Measurements from ENCODE around the gene ATF4. TPM values are rescaled to one million over a fixed set of nuclear protein-coding genes. Genes with fewer than 3 reads are reported as not detected.

ATF4 gene
- total RNA-seq, 1 donor from 2014 or later: 363 TPM

- no peak for TF ChIP-seq CTCF (IDR thresholded peaks at IDR 0.05)
- H3K4me1 Mint-ChIP-seq: peaks cover 24% of the 10 kb centered on the region
- H3K9me3 Mint-ChIP-seq: no peaks in the 10 kb centered on the region
- intact Hi-C loops (cut with micrococcal nuclease): no loop called here
- ChIA-PET CTCF (interaction anchor here (1.2 to 4.0 kb wide), 5 partner anchors 19 to 179 kb away, joined by 3 to 33 read pairs (median 3); no protein-coding TSS in a partner anchor), POLR2A (interaction anchor here (0.7 to 1.3 kb wide), 5 partner anchors 8 to 548 kb away, joined by 3 to 5 read pairs (median 3); no protein-coding TSS in a partner anchor)
- ATAC-seq (ENCODE audit: low read depth) (no peak), DNase-seq (no peak)
- no peak overlapping the region for H3K4me3 Mint-ChIP-seq
- H3K27ac Mint-ChIP-seq: no peak overlapping the region
- no peaks in the 10 kb centered on the region for H3K27me3 Mint-ChIP-seq
- peaks cover 2% of the 10 kb centered on the region for H3K36me3 Mint-ChIP-seq (ENCODE audit: low read depth)
Measured at GRCh38 chr22:39497429-39497828, 22.9 kb upstream of the ATF4 start.

GRCh38 chr22:39498368-39498767, 22.0 kb upstream of the ATF4 start:
- no peak for TF ChIP-seq CTCF (IDR thresholded peaks at IDR 0.05)
- Mint-ChIP-seq H3K4me1 (peaks cover 27% of the 10 kb centered on the region), H3K27me3 (no peaks in the 10 kb centered on the region), H3K36me3 (ENCODE audit: low read depth) (peaks cover 2% of the 10 kb centered on the region), H3K9me3 (no peaks in the 10 kb centered on the region), H3K27ac (no peak overlapping the region), H3K4me3 (no peak overlapping the region)
- ATAC-seq (ENCODE audit: low read depth) (no peak), DNase-seq (no peak)
- ChIA-PET CTCF (interaction anchor here (1.2 to 4.0 kb wide), 3 partner anchors 18 to 180 kb away, joined by 3 to 33 read pairs (median 3); no protein-coding TSS in a partner anchor), POLR2A (interaction anchor here (0.7 kb wide), 1 partner anchor 22 kb away, joined by 3 read pairs; the partner anchor contains the start of gene ATF4)
- intact Hi-C loops (cut with micrococcal nuclease): no loop called here

GRCh38 chr22:39498802-39499201, 21.6 kb upstream of the ATF4 start:
- TF ChIP-seq CTCF (IDR thresholded peaks at IDR 0.05): no peak
- Mint-ChIP-seq H3K27ac (no peak overlapping the region), H3K9me3 (no peaks in the 10 kb centered on the region), H3K4me3 (no peak overlapping the region), H3K4me1 (peaks cover 29% of the 10 kb centered on the region), H3K27me3 (no peaks in the 10 kb centered on the region), H3K36me3 (ENCODE audit: low read depth) (peaks cover 5% of the 10 kb centered on the region)
- POLR2A ChIA-PET: interaction anchor here (0.7 kb wide), 1 partner anchor 21 kb away, joined by 3 read pairs; the partner anchor contains the start of gene ATF4
- intact Hi-C loops (cut with micrococcal nuclease): no loop called here
- DNase-seq (no peak), ATAC-seq (ENCODE audit: low read depth) (no peak)
- CTCF ChIA-PET: interaction anchor here (1.4 to 4.0 kb wide), 2 partner anchors 17 to 180 kb away, joined by 3 to 33 read pairs; no protein-coding TSS in a partner anchor

GRCh38 chr22:39500101-39500500, 20.3 kb upstream of the ATF4 start:
- peaks cover 34% of the 10 kb centered on the region for H3K4me1 Mint-ChIP-seq
- no peaks in the 10 kb centered on the region for H3K27me3 Mint-ChIP-seq
- H3K9me3 Mint-ChIP-seq: no peaks in the 10 kb centered on the region
- H3K36me3 Mint-ChIP-seq (ENCODE audit: low read depth): peaks cover 16% of the 10 kb centered on the region
- intact Hi-C loops (cut with micrococcal nuclease): no loop called here
- ATAC-seq (ENCODE audit: low read depth) (no peak), DNase-seq (no peak)
- H3K4me3 Mint-ChIP-seq: no peak overlapping the region
- TF ChIP-seq CTCF (IDR thresholded peaks at IDR 0.05): no peak
- ChIA-PET POLR2A (interaction anchor here (4.3 kb wide), 1 partner anchor 20 kb away, joined by 86 read pairs; the partner anchor contains the start of gene ATF4), CTCF (interaction anchor here (4.4 kb wide), 1 partner anchor 14 kb away, joined by 18 read pairs; no protein-coding TSS in a partner anchor)
- no peak overlapping the region for H3K27ac Mint-ChIP-seq

- Mint-ChIP-seq H3K9me3 (no peaks in the 10 kb centered on the region), H3K27me3 (no peaks in the 10 kb centered on the region), H3K4me1 (peaks cover 34% of the 10 kb centered on the region), H3K36me3 (ENCODE audit: low read depth) (peaks cover 32% of the 10 kb centered on the region), H3K27ac (peak overlapping the region; percentile 89), H3K4me3 (peak overlapping the region; percentile 95)
- DNase-seq (no peak), ATAC-seq (ENCODE audit: low read depth) (no peak)
- TF ChIP-seq CTCF (IDR thresholded peaks at IDR 0.05): no peak
- CTCF ChIA-PET: interaction anchor here (0.8 to 4.4 kb wide), 6 partner anchors 8 to 102 kb away, joined by 3 to 18 read pairs (median 6); partner anchors contain the start of genes ATF4 and TAB1
- intact Hi-C loops (cut with micrococcal nuclease): loop anchor here (1.0 to 2.0 kb wide), 5 partner anchors 11 to 102 kb away; partner anchors contain the start of genes ATF4, RPS19BP1 and TAB1
- POLR2A ChIA-PET: interaction anchor here (0.5 to 4.3 kb wide), 25 partner anchors 8 to 749 kb away, joined by 3 to 86 read pairs (median 5); partner anchors contain the start of genes ATF4, RPL3 and TAB1
Measured at GRCh38 chr22:39501644-39502108, 18.7 kb upstream of the ATF4 start.

Data from activated B cell treated with CpG ODN at 0.5 μM for 24 hours (primary cell).